Measurements from ENCODE around the gene S100A11.

S100A11 gene

GRCh38 chr1:151985270-151985669, 51.5 kb downstream of the S100A11 start:
- DNase-seq (ENCODE audit: low read depth), result no peak
- H3K4me3 ChIP-seq (ENCODE audit: low read depth, low read length), result no peak overlapping the region
- TF ChIP-seq CTCF (conservative IDR thresholded peaks at IDR 0.05; ENCODE audit: low read depth, low read length), result no peak

DNA sequence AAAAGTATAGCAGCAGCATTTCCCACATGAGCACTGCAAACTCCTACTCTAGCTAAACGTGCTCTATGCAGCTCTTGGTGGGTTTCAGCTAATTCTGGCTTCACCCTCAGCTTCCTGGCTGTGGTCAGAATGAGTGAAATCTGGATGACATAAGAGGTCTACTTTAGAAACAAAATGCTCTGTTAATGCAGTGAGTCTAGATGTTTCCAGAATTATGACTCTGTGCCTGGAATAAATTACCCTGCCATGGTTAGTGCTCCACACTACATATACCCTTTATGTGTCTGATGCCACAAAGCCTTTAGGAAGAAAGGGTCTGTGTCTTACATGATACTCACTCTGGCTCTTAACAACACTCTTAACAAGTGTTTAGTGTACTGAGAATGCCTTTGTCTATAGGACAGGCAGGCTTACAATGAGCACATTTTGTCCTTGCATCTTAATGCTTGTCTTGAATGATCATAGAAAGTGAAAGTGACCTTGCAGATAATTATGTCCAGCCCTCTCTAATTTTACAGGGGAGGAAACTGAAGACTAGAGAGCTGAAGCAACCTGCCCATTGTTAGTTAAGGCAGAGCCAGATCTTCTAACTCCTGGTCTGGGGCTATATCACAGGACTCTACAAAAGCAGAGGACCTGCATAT, 52.4 kb downstream of the S100A11 start:
- no peak for TF ChIP-seq CTCF (conservative IDR thresholded peaks at IDR 0.05; ENCODE audit: low read depth, low read length)
- no peak for DNase-seq (ENCODE audit: low read depth)

More for the DNA sequence above, 52.4 kb downstream of the S100A11 start:
- H3K4me3 ChIP-seq (ENCODE audit: low read depth, low read length), result no peak overlapping the region

Data from choroid plexus epithelial cell (primary cell).